Measurements from ENCODE around the gene BAIAP2.

The BAIAP2 gene

DNA sequence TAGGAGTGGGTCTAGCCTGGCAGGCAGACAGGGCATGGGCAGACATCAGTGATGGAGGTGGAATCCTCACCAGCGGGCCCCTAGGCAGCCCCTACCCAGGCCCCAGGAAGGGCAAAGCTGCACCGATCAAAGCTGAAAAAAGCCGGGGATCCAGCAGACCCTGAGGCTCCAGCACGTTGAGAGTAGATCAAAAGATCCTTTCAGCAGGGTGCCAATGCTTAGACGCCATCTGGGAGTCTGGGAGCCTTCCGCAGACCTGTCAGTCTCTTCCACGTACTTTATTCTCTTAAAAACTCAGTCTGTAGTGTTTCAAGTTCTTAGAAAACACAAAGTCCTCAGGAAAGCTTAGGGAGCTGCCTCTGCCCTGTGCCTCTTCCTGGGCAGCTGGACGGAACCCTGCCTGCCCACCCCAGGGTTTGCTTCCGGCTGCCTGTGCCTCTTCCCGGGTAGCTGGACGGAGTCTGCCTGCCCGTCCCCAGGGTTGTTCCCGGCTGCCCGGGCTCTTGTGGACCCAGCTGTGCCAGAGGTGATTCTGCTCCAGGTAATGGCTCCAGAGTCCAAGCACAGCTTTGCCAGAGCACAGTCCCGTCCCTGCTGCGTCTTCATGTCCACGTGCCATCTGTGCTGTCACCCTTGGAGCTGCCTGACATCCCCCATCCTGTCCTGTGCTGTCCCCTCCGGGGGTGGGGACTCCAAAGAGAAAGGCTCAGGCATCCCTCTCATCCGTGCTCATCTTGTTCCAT is 79.6 kb downstream of the BAIAP2 start:
- no peak for DNase-seq

DNA sequence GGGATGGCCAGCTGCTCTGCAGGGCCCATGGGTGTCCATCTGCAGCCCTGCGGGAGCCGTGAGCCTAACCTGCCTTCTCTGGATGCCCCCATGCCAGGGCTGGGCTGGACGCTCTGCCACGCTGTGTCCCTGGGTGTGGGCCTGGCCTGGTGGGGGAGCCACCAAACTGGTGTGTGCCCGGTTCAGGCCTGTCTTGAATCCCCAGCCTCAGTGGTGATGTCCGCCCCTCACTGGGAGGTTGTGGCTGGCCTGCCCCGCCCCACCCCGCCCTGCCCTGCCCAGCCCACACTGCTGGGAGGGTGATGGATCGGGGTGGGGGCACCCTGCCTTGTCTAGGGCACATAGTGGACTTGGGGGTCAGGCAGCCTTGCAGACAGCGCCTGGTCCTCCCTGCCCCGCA is 80.3 kb downstream of the BAIAP2 start:
- DNase-seq: no peak

DNA sequence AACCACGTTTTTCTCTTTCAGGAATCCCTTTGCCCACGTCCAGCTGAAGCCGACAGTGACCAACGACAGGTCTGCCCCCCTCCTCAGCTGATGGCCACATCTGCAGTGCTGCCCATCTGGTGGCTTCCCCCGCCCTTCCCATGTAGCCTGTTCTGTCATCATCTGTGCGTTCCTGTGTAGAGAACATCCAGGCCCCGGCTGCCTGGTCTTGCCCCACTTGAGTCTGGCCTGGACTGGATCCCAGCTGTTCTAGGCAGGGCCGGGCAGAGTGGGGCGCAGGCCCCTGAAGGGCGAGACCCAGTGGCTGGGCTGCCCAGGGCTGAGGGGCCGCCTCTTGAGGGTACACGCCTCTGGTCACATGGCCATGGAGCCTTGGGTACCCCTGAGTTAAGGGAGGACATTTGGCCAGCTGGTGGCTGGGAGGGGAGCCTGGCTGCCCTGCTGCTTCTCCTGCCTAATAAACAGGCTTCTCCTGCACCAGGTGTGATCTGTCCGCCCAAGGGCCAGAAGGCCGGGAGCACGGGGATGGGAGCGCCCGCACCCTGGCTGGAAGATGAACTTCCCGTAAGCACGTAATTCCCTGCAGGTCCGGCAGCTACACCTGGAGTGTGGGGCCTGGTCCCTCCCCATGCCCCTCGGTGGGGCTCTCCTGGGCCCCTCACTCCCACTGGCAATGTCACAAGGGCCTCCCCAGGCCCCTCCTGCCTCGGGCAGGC is 81.0 kb downstream of the BAIAP2 start:
- no peak for DNase-seq

DNA sequence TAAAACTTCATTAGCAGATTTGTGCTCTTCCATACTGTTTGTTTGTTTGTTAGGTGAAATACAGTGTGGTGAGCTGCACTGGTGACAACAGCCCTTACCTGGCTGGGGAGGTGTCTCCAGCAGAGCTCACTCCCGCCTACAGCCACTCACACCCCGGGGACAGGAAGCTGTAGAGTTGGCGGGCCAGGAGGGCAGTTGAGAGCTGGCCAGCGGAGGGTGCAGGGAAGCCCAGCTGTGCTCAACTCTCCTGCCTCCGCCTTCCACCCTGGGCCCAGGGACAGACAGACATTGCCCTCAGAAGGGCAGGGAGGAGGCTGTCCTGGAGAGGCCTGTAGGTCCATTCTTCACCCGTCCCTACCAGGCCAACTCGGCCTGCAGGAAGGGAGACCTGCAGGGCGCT is 81.8 kb downstream of the BAIAP2 start:
- no peak for DNase-seq

DNA sequence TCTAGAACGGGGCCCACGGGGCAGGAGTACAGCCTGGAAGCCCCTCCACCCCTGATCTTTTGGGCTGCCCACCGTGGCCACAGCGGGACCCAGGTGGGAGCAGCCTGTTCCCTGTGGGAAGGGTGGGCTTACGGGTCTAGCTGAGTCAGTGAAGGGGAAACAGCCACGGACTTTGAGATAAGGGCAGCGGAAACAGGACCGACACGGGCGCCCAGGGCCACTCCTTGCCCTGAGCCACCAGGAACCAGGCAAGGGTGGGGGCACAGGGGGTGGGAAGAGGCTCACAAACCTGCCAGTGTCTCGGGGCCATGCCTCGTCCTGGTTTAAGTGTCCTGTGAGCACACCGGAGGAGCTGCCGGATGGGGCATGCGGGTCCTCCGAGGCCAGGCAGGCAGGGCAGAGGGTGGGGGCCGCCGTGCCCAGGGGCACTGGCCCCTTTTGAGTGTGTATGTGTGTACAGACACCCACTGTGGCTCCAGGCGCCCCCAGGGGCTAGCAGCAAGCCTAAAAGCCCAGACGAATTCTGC is 82.8 kb downstream of the BAIAP2 start:
- DNase-seq: no peak

DNA sequence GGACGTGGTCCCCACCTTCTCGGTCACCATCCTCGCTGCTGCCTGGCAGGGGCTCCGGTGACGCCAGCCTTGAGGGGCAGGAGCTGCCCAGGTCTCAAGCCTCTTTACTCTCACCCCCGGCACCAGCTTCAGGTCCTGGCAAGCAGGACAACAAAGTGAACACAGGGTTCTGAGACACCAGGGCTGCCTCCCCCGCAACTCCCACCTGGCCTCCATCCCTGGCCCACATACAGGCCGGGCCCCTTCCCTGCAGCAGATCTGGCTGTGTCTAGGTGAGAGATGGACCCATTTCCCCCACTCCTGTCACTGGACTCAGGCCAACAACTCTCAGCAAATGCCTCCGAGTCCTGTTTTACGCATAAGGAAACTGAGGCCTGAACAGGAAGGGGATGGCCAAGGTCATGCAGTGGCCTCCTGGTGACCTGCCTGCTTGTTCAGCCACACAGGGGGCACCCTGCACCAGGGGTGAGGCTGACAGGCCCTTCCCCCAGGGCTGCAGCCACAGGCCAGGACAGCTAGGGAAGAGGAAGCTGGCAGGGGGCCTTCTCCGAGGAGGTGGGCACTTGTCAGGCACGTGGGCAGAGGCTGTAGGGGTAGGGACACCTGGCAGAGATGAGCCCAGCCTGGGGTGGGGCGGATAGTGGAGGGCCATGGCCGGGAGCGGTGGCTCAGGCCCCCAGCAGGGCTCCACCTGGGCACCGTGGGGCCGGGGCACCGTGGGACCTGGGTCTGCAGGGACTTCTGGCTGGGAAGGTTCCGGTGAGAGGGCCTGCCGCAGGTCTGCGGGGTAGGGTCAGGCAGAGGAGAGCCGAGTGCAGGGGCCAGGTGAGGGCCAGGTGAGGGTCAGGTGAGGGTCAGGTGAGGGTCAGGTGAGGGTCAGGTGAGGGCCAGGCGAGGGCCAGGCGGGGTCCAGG is 83.6 kb downstream of the BAIAP2 start:
- DNase-seq: no peak

DNA sequence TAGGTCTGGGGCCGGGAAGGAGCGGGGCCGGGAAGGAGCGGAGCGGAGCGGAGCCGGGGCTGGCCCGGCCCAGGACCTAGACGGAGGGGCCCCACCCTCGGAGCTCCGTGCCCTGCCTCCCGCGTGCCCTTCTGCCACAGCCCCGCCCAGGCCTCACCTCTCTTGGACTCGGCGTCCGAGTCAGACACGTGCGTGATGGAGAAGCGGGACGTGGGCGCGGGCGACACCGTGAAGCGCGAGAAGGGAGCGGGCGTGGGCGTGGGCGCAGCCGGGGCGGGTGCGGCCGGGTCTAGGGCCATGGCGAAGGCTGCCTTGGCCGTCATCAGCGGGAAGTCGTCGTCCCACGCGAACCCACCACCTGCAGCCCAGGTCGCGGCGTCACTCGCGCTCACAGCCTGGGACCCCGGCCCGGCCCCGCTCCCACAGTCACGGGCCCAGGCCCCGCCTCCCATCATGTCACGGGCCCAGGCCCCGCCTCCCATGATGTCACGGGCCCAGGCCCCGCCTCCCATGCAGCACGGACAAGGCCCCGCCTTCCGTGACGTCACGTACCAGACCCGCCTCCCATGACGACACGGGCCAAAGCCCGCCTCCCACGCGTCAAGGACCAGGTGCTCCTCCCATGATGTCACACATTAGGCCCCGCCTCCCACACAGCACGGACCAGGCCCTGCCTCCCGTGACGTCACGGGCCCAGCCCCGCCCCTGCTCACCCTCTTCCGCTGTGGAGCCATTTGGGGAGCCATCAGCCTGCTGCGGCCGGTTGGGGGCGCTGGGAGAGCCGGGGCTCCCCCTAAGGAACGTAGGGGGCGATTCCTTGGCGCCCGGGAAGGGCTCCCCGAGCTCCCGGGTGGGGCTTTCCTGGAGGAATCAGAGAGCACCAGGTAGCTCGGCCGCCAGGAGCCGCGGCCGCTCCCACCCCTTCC is 84.5 kb downstream of the BAIAP2 start:
- no peak for DNase-seq

DNA sequence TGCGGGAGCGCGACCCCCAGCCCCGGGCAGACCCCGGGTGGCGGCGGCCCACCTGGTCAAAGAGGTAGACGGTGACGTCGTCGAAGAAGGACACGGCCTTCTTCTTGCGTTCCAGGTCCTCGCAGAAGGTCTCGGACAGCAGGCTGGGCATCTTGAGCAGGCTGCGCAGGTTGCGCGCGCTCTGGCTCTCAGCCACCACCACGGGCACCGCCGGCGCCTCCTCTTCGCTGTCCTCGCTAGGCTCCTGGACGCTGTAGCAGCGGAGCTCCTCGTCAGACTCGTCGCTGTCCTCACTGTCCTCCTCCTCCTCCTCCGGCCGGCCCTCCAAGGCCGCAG is 85.2 kb downstream of the BAIAP2 start:
- DNase-seq: no peak

DNA sequence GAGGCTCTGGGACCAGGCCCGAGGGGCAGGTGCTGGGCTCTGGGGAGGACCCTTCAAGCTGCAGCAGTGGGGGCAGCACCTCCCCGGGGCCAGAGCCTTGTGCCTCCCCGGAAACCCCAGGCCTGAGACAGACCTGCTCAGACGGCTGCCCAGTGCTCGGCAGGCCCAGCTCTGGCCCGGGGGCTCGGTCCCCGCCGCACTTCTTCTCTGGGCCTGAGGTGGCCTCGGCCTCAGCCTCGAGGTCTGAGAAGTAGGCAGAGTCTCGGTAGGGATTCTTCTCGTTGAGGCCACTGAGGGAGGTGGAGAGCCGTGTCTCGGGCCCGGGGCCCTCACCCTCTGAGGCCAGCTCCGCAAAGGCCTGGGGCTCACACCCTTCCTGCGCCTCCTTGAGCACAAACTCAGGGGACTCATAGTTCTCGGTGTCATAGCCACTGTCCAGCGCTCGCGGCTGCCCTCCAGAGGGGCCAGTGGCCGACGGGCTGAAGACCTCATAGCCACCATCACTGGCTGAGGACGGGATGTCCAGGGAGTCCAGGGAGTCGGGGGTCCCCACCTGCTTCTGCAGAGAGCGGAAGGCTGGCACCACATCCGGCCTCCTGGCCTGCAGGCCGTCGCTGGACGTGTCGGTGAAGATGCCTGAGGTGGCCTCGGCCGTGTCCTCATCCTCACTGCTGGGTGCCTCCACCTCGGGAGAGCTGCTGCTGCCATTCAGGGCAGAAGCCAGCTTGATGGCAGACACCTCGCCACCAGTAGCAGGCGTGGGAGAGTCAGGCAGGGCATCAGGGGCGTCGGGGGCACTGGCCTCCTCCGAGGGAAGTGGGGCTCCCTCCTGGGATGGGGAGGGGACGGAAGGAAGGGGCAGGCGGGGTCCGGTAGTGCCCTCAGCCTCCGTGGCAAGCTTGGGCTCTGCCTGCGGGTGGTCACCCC is 86.0 kb downstream of the BAIAP2 start:
- DNase-seq: no peak

DNA sequence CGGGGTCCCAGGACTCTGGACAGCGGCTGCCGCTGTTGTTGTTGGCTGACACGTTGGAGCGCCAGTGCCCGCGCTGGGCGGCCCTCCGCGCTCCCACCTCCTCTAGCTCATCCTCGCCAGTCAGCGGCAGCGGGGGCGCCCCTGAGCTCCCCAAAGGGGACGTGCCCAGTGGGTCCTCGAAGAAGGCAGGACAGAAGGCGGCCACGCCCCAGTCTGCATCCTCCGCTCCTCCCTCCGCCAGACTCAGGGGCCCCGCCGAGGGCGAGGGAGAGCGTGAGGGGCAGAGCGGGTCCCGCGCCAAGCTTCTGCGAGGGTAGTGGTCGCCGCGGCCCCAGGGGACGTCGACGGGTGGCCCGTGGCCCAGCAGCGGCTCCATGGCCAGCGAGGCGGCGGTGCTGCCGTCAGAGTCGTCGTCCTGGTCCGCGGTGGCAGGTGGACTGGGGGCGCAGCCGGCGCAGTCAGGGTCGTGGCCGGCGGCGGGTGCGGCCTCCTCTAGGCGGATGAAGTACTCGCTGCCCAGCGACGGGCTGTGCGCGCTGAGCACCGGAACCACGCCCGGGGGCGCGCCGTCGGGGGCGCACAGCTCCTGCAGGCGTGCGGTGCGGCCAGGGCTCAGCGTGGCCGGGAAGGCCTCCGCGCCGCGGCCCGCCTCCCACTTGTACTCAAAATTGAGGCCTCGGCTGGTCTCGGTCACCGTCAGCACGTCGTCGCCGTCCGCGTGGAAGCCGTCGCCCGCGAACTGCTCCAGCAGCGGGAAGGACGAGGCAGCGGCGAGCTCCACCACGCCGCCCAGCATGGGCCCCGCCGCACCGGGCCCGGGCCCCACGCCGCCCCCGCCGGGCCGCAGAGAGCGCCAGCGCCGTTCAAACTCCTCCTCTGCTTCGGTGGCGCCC is 87.1 kb downstream of the BAIAP2 start:
- no peak for DNase-seq

DNA sequence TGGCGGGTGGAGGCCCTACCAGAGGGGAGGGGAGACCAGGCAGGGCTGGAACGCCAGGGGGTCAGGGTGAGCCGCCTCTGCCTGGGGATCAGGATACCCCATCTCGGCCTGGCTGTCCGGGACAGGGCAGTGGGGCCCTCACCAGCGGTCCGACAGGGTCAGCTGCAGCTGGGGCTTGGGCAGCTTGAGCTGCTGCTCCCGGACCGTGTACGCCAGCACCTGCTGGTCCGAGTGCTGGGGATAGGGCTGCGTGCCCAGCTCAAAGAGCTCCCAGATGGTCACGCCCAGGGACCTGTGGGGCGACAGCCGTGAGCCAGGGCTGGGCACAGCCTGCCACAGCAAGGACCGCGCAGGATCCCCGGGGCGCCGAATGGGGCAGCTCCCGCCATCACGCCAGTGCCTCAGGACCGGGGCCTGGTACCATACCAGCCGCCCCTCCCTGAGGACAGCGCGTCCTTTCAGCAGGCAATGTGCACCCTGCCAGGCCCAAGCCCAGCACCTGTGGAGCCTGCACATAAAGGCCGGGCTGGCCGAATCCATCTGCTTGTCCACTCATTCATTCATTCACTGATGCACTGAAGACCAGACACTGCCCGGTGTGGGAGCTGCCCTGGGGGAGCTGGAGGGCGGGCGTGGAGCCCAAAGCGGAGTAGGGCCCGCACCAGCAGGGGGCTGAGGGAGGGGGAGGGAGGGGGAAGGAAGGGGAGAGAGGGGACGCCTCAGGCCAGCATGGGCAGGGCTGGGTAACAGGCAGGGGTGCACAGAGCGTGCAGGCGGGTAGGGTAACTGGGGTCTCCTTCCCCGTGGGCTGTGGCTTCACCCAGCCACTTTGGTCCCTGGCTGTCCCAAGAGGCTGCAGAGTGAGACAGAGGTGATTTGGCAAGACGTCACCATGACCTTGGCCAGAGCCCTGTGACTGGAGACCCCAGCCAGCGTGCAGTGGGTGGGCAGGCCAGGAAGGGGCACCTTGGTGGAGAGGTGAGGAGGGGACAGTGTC is 88.4 kb downstream of the BAIAP2 start:
- DNase-seq: no peak

DNA sequence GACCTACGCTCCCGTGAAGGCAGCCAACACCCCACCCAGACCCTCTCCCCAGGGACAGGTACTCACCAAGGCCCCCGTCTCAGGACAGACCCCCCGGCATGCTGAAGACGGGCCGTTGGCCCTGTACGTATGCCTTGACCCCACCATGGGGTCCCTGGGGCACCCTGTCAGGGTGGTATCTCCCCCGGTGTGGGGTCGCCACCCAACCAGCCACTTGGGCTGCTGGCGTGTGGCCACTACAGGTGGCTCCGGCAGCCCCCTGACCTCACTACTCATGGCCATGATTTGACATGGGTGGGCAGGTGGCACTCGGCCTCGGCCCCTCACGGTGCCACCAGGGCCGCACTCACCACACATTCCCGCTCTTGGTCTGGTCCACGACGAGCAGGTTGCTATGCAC is 89.4 kb downstream of the BAIAP2 start:
- DNase-seq: no peak

DNA sequence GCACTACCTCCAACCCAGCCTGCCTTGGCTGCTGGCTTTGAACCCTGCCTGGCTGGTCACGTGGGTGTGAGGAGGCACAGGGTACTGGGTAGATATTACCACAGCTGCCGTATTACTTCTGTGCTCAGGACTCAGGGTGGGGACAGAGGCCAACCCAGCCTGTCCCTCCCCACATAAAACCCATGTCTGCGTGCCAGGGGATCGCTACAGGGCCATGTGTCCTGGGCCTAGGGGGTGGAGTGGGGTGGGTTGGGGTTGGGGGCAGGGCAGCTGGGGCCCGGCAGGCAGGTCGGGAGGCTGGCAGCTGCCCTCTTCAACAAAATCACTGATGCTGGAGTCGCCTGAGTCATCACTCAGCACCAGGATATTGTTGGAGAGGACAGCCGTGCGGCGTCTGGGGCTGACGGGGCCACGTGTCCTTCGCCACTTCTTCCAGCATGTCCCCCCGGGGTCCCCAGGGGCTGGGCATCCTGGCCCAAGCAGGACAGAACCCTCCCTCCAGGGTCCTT is 90.7 kb downstream of the BAIAP2 start:
- DNase-seq: no peak

DNA sequence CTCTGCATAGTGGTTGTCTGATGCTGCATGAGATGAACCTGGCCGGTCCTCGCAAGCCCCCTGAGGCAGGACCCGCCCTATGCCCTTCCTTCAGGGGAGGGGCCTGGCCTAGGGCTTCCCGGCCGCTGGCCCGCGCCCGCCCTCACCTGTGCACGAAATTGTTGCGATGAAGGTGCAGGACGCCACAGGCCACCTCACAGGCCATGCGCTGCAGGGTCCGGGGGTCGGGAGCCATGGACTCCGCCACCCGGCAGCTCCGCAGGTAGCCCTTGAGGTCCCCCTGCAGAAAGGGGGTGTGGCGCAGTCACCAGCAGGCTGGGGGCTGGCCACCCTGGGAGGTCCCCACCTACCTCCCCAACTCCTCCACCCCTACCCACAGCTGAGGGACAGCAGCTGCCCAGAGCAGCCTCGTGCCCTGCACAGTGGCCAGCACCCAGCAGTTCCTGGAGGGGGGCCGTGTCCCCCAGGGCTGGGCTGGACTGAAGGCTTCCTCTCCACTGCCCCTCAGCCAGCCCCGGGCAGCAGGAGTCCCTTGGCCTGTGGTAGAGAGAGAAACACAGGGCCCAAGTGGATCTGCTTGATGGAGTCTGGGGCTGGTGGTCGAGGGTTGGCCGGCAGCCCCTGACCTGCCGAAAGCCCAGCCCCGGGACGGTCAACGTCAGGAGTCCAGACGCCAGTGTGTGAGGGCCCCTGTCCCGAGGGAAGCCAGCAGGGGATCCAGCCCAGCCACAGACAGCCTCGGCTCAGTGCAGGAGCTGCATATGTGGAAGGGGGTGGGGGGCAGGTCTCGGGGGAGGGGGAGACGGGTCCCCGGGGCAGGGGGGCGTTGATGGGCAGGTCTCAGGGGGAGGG is 91.6 kb downstream of the BAIAP2 start:
- no peak for DNase-seq

DNA sequence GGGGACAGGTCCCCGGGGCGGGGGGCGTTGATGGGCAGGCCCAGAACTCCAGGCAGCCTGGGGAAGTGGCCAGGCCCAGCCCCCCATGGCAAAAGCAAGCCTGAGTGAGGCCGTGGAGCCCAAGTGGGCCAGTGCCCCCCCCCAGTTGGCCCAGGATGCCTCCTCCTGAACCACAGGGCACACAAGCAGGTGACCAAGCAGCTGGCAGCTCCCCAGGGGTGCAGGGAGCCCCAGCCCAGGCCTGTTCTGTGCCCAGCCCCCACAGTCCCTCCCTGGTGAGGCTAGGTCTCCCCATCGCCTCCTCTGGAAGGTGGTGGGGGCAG is 92.1 kb downstream of the BAIAP2 start:
- DNase-seq: no peak

DNA sequence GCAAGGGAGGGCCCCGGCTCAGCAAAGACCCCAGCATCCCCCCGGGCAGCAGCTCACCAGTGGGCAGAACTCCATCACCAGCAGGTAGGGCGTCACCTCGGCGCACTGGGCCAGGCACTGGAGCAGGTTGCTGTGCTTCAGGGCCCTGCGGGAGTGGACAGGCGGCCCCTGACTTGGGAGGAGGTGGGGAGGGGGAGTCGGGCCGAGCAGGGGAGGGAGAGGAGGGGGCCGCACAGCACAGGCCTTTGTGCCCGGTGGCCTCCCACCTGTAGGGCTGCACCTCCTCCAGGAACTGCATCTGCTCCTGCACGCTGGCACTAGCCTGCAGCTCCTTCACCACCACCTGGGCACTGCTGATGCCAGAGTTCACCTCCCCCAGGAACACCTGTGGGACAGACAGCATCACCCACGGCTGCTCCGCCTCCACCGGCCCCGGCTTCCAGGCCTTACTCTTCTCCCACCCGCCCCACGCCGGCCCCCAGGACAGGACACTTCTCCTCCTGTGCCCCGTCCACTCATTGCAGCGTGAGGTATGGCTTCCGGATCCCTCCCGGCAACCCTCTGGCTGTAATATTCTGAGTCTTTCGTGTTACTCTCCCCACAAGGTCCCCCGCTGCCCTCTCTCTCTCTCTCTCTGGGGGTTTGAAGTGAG is 92.7 kb downstream of the BAIAP2 start:
- DNase-seq: no peak

DNA sequence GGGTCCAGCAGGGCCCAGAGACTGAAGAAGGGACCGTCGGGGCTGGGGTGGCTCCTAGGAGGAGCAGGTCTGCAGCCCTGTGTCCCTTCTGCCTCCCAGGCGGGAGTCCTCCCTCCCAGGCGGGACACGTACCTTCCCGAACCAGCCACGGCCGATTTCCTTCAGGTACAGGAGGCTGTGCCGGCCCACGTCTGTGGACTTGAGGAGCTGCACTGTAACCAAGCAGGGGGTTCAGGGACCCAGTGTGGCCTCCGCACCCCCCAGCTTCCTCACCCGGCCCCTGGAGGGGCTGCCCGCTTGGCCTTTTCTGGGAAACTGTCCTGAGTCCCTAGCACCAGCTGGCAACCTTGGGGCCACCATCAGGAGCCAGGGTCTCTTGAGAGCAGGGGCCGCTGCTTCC is 93.4 kb downstream of the BAIAP2 start:
- no peak for DNase-seq
